Vagina (tissue), 2 donors: ENCODE measurements around the gene STRIT1. TPM values are rescaled to one million over a fixed set of nuclear protein-coding genes. Genes with fewer than 3 reads are reported as not detected.
"Not testable (repeated sequence)": the region's sequence is repeated elsewhere in the genome, so short reads cannot be mapped to it uniquely, and the experiment has no call there.

Experiments
- DNase-seq, 2 donors: peaks; one replicate each; pipeline ENCODE4 v3.0.0-alpha.2; 2017; ENCODE audit errors: extremely low spot score in 2 of 2
- H3K27ac ChIP-seq: fragments of 200-600 bp; sonication (generic); one replicate; pipeline ENCODE4 v1.5.1; 2019
- H3K27me3 ChIP-seq: fragments of 200-600 bp; sonication (generic); one replicate; pipeline ENCODE4 v1.5.1; 2019
- H3K36me3 ChIP-seq, 2 donors: fragments of 200-600 bp; sonication (generic); one replicate each; pipeline ENCODE4 v1.5.1; 2017 to 2019
- H3K4me1 ChIP-seq: fragments of 200-600 bp; sonication (generic); one replicate; pipeline ENCODE4 v1.5.1; 2019
- H3K4me3 ChIP-seq, 2 donors: fragments of 200-600 bp; sonication (generic); 1 replicate in 1 of 2; 2 replicates in 1 of 2; pipeline ENCODE4 v1.5.1; 2016 to 2019
- H3K9me3 ChIP-seq: fragments of 200-600 bp; sonication (generic); one replicate; pipeline ENCODE4 v1.5.1; 2019
- CTCF ChIP-seq, 3 experiments: fragments of 450-650 bp in 2 of 3; fragments of 200-600 bp in 1 of 3; sonication (generic) in 1 of 3; IDR thresholded peaks; one replicate each; pipeline ENCODE4 v1.5.1; 2017 to 2019; ENCODE audit warnings: antibody characterized with exemption in 3 of 3, mild to moderate bottlenecking in 2 of 3, moderate library complexity in 2 of 3
- POLR2A ChIP-seq, 2 donors: fragments of 450-650 bp; IDR thresholded peaks; one replicate each; pipeline ENCODE4 v1.6.1; 2017; ENCODE audit warnings: antibody characterized with exemption in 2 of 2, mild to moderate bottlenecking in 2 of 2, moderate library complexity in 2 of 2
- POLR2AphosphoS5 ChIP-seq, 2 donors: sonication (generic); formaldehyde crosslinking; IDR thresholded peaks; one replicate each; pipeline ENCODE4 v1.9.0; 2017; ENCODE audit warnings: antibody characterized with exemption in 2 of 2, mild to moderate bottlenecking in 2 of 2, low read depth in 1 of 2; ENCODE audit not compliant: insufficient read depth in 1 of 2
- intact Hi-C: fragments of 100-400 bp; cut with DNase I; formaldehyde crosslinking; loops from one replicate; pipeline ENCODE4 v1.15.1; 2023
- total RNA-seq: library from RNA; depleted of rRNA; stranded (reverse); fragments of >200 nt; gene quantifications from one replicate; pipeline ENCODE4 v1.2.3, GENCODE V29; 2016

Gene STRIT1
- total RNA-seq, 1 donor from 2014 or later: not detected

- no peak overlapping the region for H3K27ac ChIP-seq
- no peaks in the 10 kb centered on the region for H3K36me3 ChIP-seq
- H3K4me3 ChIP-seq: no peak overlapping the region
- H3K27me3 ChIP-seq: no peaks in the 10 kb centered on the region
- no peaks in the 10 kb centered on the region for H3K4me1 ChIP-seq
- H3K9me3 ChIP-seq: no peaks in the 10 kb centered on the region
- no peak for DNase-seq
- TF ChIP-seq POLR2A (IDR thresholded peaks at IDR 0.05): no peak
- TF ChIP-seq CTCF (IDR thresholded peaks at IDR 0.05): no peak
- TF ChIP-seq POLR2AphosphoS5 (IDR thresholded peaks at IDR 0.05; ENCODE audit: insufficient read depth in 1 of 2, low read depth in 1 of 2): no peak
- intact Hi-C loops: no loop called here
Measured at GRCh38 chr3:155271343-155271613, 22.2 kb downstream of the STRIT1 start.

- H3K4me1 ChIP-seq: no peaks in the 10 kb centered on the region
- intact Hi-C loops: no loop called here
- H3K27ac ChIP-seq: no peak overlapping the region
- H3K36me3 ChIP-seq: no peaks in the 10 kb centered on the region
- no peaks in the 10 kb centered on the region for H3K27me3 ChIP-seq
- TF ChIP-seq POLR2A (IDR thresholded peaks at IDR 0.05) (no peak), POLR2AphosphoS5 (IDR thresholded peaks at IDR 0.05; ENCODE audit: insufficient read depth in 1 of 2, low read depth in 1 of 2) (no peak), CTCF (IDR thresholded peaks at IDR 0.05) (no peak)
- no peak for DNase-seq
- H3K9me3 ChIP-seq: no peaks in the 10 kb centered on the region
- no peak overlapping the region for H3K4me3 ChIP-seq
Measured at GRCh38 chr3:155270485-155271342, 22.8 kb downstream of the STRIT1 start.

- H3K4me1 ChIP-seq: no peaks in the 10 kb centered on the region
- no peak for TF ChIP-seq POLR2AphosphoS5 (IDR thresholded peaks at IDR 0.05; ENCODE audit: insufficient read depth in 1 of 2, low read depth in 1 of 2)
- TF ChIP-seq POLR2A (IDR thresholded peaks at IDR 0.05): no peak
- TF ChIP-seq CTCF (IDR thresholded peaks at IDR 0.05): no peak
- H3K36me3 ChIP-seq: no peaks in the 10 kb centered on the region
- intact Hi-C loops: no loop called here
- no peak overlapping the region for H3K4me3 ChIP-seq
- no peak overlapping the region for H3K27ac ChIP-seq
- no peak for DNase-seq
- no peaks in the 10 kb centered on the region for H3K27me3 ChIP-seq
- no peaks in the 10 kb centered on the region for H3K9me3 ChIP-seq
Measured at GRCh38 chr3:155270063-155270462, 23.4 kb downstream of the STRIT1 start.

- intact Hi-C loops, DNase-seq, H3K9me3 ChIP-seq, H3K4me3 ChIP-seq, H3K27me3 ChIP-seq, H3K4me1 ChIP-seq, H3K27ac ChIP-seq, H3K36me3 ChIP-seq: not testable (repeated sequence)
Measured at GRCh38 chr3:155262855-155263254, 30.6 kb downstream of the STRIT1 start.

GRCh38 chr3:155262295-155262694 is 31.2 kb downstream of the STRIT1 start:
- Histone ChIP-seq H3K27ac (no peak overlapping the region), H3K36me3 (no peaks in the 10 kb centered on the region), H3K4me1 (no peaks in the 10 kb centered on the region), H3K4me3 (no peak overlapping the region), H3K27me3 (no peaks in the 10 kb centered on the region), H3K9me3 (no peaks in the 10 kb centered on the region)
- no peak for DNase-seq
- no peak for TF ChIP-seq CTCF (IDR thresholded peaks at IDR 0.05)
- intact Hi-C loops: no loop called here
